Measurements from ENCODE around the gene ANKS1B. TPM values are rescaled to one million over a fixed set of nuclear protein-coding genes. Genes with fewer than 3 reads are reported as not detected.

ANKS1B gene
- total RNA-seq, 1 donor = 47.0 TPM

- no peak overlapping the region for H3K4me3 ChIP-seq (ENCODE audit: low read depth, low read length)
- no peak for DNase-seq (ENCODE audit: low read depth)
- TF ChIP-seq CTCF (IDR thresholded peaks at IDR 0.05; ENCODE audit: insufficient read depth, low read length) = no peak
These were observed 364.6 kb downstream of the ANKS1B start for GRCh38 chr12:99620159-99620479.

- peak; percentile 21 for TF ChIP-seq CTCF (IDR thresholded peaks at IDR 0.05; ENCODE audit: insufficient read depth, low read length)
- no peak overlapping the region for H3K4me3 ChIP-seq (ENCODE audit: low read depth, low read length)
- no peak for DNase-seq (ENCODE audit: low read depth)
These were observed 365.2 kb downstream of the ANKS1B start for GRCh38 chr12:99619389-99620158.

- DNase-seq (ENCODE audit: low read depth) = no peak
- no peak for TF ChIP-seq CTCF (IDR thresholded peaks at IDR 0.05; ENCODE audit: insufficient read depth, low read length)
- H3K4me3 ChIP-seq (ENCODE audit: low read depth, low read length) = no peak overlapping the region
These were observed 366.1 kb downstream of the ANKS1B start for GRCh38 chr12:99618657-99619056.

- no peak for TF ChIP-seq CTCF (IDR thresholded peaks at IDR 0.05; ENCODE audit: insufficient read depth, low read length)
- H3K4me3 ChIP-seq (ENCODE audit: low read depth, low read length) = no peak overlapping the region
- DNase-seq (ENCODE audit: low read depth) = no peak
These were observed 373.1 kb downstream of the ANKS1B start for GRCh38 chr12:99611599-99611998.

- TF ChIP-seq CTCF (IDR thresholded peaks at IDR 0.05; ENCODE audit: insufficient read depth, low read length) = no peak
- no peak for DNase-seq (ENCODE audit: low read depth)
- H3K4me3 ChIP-seq (ENCODE audit: low read depth, low read length) = no peak overlapping the region
These were observed 373.6 kb downstream of the ANKS1B start for GRCh38 chr12:99611117-99611516.

- H3K4me3 ChIP-seq (ENCODE audit: low read depth, low read length) = no peak overlapping the region
- TF ChIP-seq CTCF (IDR thresholded peaks at IDR 0.05; ENCODE audit: insufficient read depth, low read length) = no peak
- no peak for DNase-seq (ENCODE audit: low read depth)
These were observed 375.1 kb downstream of the ANKS1B start for GRCh38 chr12:99609455-99610181.

Measured in fibroblast of the aortic adventitia (primary cell).